ENCODE results near the gene HS6ST1. TPM values are rescaled to one million over a fixed set of nuclear protein-coding genes. Genes with fewer than 3 reads are reported as not detected.

Gene HS6ST1
- 56.7 and 63.3 TPM in 2 replicates for total RNA-seq (2021)
- percentile 77 among the genes with signal in this experiment for Bru-seq, nascent RNA
- percentile 77 among the genes with signal in this experiment for BruChase-seq, experiment 1, labeled RNA remaining after a 2-hour chase
- BruChase-seq, experiment 2, labeled RNA remaining after a 6-hour chase: percentile 82 among the genes with signal in this experiment
- long read RNA-seq, transcript HS6ST1-201 (2 exons, 3,932 nt): major isoform, 17 of 148 reads
- long read RNA-seq, partial matches to known transcripts: 0 of 148 reads
- long read RNA-seq, other reads (novel, unspliced or antisense): 130 of 148 reads

DNA sequence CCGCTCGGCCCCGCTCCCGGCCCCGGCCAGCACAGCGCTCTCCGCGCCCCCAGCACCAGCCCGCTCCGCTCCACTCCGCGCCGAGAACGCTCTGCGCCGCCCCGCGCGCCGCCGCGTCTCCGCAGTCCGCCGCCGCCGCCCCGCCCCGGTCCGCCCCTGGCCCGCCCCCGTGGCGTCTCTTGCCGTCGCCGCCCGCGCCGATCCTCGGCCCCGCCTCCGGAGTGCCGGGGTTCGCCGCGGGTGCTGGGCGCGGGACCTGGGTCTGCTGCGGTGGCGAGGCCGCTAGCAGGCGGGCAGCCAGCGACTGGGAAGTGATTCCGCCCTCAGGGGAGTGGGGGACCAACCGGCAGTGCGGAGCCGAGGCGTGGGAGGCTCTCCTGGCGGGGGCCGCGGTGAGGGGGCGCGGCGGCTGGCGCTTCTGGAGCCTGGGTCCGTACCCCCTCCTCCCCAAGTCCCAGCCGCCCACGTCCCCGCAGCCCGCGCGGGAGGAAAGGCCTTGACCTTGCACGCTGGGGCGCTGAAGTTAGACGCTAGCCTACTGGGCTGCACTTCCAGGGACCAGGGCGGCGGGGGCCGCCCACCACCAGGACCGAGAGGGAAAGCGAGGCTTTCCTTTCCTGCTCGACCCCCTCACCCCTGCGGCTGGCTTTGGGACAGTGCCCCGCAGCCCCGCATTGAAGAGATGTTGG is at the start of gene HS6ST1:
TSS of gene HS6ST1 (minus strand) at position 93 of the 689 bp plus-strand sequence. CDS start 305 bp downstream, outside the sequence.
- intact Hi-C loops (cut with micrococcal nuclease; ENCODE audit: unreplicated experiment): loop anchor here (10.0 kb wide), 1 partner anchor 254 kb away; no protein-coding TSS in a partner anchor
- H3K27ac ChIP-seq (ENCODE audit: low read depth, low read length, poor library complexity, severe bottlenecking): peak within 1 kb of the TSS; percentile 82
- H3K4me1 ChIP-seq (ENCODE audit: insufficient read depth, low read length, poor library complexity, severe bottlenecking): peaks cover 53% of the 10 kb centered on the region
- no peaks in the 10 kb centered on the region for H3K9me3 ChIP-seq (ENCODE audit: low read depth, low read length, poor library complexity, severe bottlenecking)
- peaks cover 3% of the 10 kb centered on the region for H3K36me3 ChIP-seq (ENCODE audit: insufficient read depth, low read length, poor library complexity, severe bottlenecking)
- peak within 1 kb of the TSS; percentile 90 for H3K4me3 ChIP-seq (ENCODE audit: low read depth, low read length, poor library complexity, severe bottlenecking)
- H3K27me3 ChIP-seq (replicated peaks; ENCODE audit: insufficient read depth, low read depth, low read length, poor library complexity): no peaks in the 10 kb centered on the region
- POLR2A ChIA-PET (ENCODE audit: low non-redundant PET): no interaction called here
- DNase-seq (ENCODE audit: low spot score): peak; percentile 91
- CTCF ChIA-PET: no interaction called here
- TF ChIP-seq CTCF (conservative IDR thresholded peaks at IDR 0.05; ENCODE audit: low read depth, low read length) (no peak), EZH2 (IDR thresholded peaks at IDR 0.05; ENCODE audit: borderline replicate concordance, low read depth, low read length, poor library complexity, severe bottlenecking) (no peak)
- BruUV-seq (replicated peaks): no TSS peak

GRCh38 chr2:128367601-128368359 is 49.1 kb upstream of the HS6ST1 start:
- no peak overlapping the region for H3K27ac ChIP-seq (ENCODE audit: low read depth, low read length, poor library complexity, severe bottlenecking)
- ChIA-PET POLR2A (ENCODE audit: low non-redundant PET) (no interaction called here), CTCF (no interaction called here)
- H3K4me1 ChIP-seq (ENCODE audit: insufficient read depth, low read length, poor library complexity, severe bottlenecking): peaks cover 6% of the 10 kb centered on the region
- H3K9me3 ChIP-seq (ENCODE audit: low read depth, low read length, poor library complexity, severe bottlenecking): no peaks in the 10 kb centered on the region
- no peaks in the 10 kb centered on the region for H3K36me3 ChIP-seq (ENCODE audit: insufficient read depth, low read length, poor library complexity, severe bottlenecking)
- H3K4me3 ChIP-seq (ENCODE audit: low read depth, low read length, poor library complexity, severe bottlenecking): no peak overlapping the region
- intact Hi-C loops (cut with micrococcal nuclease; ENCODE audit: unreplicated experiment): no loop called here
- BruUV-seq (replicated peaks): no TSS peak
- H3K27me3 ChIP-seq (replicated peaks; ENCODE audit: insufficient read depth, low read depth, low read length, poor library complexity): no peaks in the 10 kb centered on the region
- TF ChIP-seq CTCF (conservative IDR thresholded peaks at IDR 0.05; ENCODE audit: low read depth, low read length) (no peak), EZH2 (IDR thresholded peaks at IDR 0.05; ENCODE audit: borderline replicate concordance, low read depth, low read length, poor library complexity, severe bottlenecking) (no peak)
- no peak for DNase-seq (ENCODE audit: low spot score)

DNA sequence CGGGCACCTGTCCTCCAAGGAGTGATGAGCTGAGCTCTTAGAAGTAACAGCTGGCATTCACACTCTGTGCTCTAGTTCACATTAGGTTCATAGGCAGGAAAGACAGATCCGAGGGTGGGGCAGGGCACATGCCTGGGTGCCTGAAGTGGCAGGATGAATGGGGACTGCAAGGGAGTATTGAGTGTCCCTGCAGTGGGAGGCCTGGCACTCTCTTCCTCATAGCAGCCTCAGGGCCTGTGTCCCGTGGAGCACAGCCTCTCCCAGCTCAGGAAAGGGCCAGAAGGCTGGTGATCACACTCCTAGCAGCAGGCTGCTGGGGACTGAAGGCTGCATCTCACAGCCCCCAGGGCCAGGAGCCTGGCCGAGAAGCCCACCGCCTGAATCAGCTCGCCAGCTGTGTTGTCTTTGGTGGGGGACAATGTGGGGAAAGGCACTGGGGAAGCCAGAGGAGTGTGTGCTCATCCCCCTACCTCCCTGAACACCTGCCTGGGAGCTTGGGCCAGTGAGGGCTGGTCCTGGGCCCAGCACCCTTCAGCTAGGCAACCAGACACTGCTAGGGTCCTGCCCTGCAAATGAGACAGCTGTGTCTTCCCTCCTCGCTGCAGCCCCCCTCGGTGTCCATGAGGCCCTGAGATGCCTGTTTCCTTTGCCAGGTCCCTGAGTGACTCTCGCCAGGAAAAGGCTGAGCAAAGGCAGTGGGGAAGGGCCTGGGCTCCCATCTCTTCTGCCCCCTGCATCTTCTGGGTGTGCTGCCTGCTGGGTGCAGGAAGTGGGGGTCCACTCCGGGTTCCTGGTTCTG is 48.2 kb upstream of the HS6ST1 start:
- Histone ChIP-seq H3K4me3 (ENCODE audit: low read depth, low read length, poor library complexity, severe bottlenecking) (no peak overlapping the region), H3K27ac (ENCODE audit: low read depth, low read length, poor library complexity, severe bottlenecking) (no peak overlapping the region), H3K36me3 (ENCODE audit: insufficient read depth, low read length, poor library complexity, severe bottlenecking) (no peaks in the 10 kb centered on the region), H3K9me3 (ENCODE audit: low read depth, low read length, poor library complexity, severe bottlenecking) (no peaks in the 10 kb centered on the region), H3K4me1 (ENCODE audit: insufficient read depth, low read length, poor library complexity, severe bottlenecking) (peaks cover 12% of the 10 kb centered on the region), H3K27me3 (replicated peaks; ENCODE audit: insufficient read depth, low read depth, low read length, poor library complexity) (no peaks in the 10 kb centered on the region)
- intact Hi-C loops (cut with micrococcal nuclease; ENCODE audit: unreplicated experiment): no loop called here
- TF ChIP-seq CTCF (conservative IDR thresholded peaks at IDR 0.05; ENCODE audit: low read depth, low read length) (no peak), EZH2 (IDR thresholded peaks at IDR 0.05; ENCODE audit: borderline replicate concordance, low read depth, low read length, poor library complexity, severe bottlenecking) (no peak)
- CTCF ChIA-PET: no interaction called here
- POLR2A ChIA-PET (ENCODE audit: low non-redundant PET): no interaction called here
- BruUV-seq (replicated peaks): no TSS peak
- DNase-seq (ENCODE audit: low spot score): no peak

All from A673 (cell line).